Stimulated activated CD8-positive, alpha-beta memory T cell treated with anti-CD3 and anti-CD28 coated beads, Interleukin-2, amount 100 ng/mL, for 48 hours (primary cell): ENCODE results near the gene SETD9.
A peak's percentile ranks its signal among the peaks of the same experiment; 100 is the strongest.

Experiments
- DNase-seq, 2 donors: peaks; one replicate each; pipeline ENCODE4 v3.0.0-alpha.2; 2020; ENCODE audit warnings: low read depth in 2 of 2

SETD9 gene, protein sequence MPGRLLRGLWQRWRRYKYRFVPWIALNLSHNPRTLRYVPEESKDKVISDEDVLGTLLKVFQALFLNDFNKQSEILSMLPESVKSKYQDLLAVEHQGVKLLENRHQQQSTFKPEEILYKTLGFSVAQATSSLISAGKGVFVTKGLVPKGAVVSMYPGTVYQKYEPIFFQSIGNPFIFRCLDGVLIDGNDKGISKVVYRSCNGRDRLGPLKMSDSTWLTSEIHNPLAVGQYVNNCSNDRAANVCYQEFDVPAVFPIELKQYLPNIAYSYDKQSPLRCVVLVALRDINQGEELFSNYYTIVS

GRCh38 chr5:56909294-56910209 is at the start of gene SETD9:
Gene SETD9 (plus strand): TSS chr5:56909596. CDS start chr5:56909646, 50 bp downstream.
- peak; percentile 91 to 93 for DNase-seq

- DNase-seq = no peak
Observed at GRCh38 chr5:56861893-56862485, 47.4 kb upstream of the SETD9 start.

DNA sequence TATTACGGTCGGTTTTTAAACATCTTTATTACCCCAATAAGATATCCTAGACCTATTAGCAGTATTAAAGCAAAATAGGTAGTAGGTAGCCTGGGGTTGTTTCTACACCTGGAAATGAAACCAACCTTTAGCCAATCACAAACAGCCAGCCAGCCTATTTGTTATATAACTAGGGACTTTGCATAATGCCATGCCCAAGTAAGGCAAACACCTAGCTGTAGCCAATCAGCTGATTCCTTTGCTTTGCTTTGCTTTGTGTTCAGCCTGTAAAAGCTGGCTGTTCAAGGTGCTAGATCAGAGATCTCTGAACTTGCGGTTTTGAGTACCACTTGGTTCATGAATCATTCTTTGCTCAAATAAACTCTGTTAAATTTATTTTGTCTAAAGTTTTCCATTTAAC is 46.5 kb upstream of the SETD9 start:
- DNase-seq = no peak

- DNase-seq = no peak
Observed at GRCh38 chr5:56871777-56872176, 37.6 kb upstream of the SETD9 start.

- no peak for DNase-seq
Observed at GRCh38 chr5:56873056-56873455, 36.3 kb upstream of the SETD9 start.

DNA sequence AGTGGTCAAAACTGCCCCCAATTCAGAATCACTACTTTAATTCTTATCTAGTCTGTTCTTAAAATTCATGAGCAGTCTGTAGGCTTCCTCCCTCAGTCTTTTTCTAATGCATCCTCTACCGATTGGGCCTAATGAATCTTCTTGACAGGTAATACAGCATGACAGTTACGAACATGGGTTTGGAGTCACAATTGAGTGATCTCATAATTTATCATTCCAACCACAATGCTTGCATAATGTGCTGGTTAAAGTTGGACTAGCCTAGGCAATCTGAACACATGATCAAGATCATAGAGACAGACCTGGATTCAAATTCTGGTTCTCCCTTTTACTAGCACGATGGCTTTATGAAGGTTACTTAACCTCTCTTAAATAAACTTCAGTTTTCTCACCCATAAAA is 33.1 kb upstream of the SETD9 start:
- no peak for DNase-seq

DNA sequence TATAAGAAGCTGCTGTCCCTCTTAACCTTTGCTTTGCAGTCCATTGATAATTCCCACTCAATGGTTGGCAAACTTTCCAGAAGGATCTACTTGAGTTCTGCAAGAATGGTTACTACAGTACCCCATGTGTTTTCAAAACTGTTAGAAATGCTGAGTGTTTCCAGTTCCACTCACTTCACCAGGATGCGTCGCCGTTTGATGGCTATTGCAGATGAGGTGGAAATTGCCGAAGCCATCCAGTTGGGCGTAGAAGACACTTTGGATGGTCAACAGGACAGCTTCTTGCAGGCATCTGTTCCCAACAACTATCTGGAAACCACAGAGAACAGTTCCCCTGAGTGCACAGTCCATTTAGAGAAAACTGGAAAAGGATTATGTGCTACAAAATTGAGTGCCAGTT is 27.8 kb upstream of the SETD9 start:
- no peak for DNase-seq

GRCh38 chr5:56893251-56893951 is 16.0 kb upstream of the SETD9 start:
- DNase-seq = no peak

GRCh38 chr5:56896763-56897162 is 12.6 kb upstream of the SETD9 start:
- DNase-seq = no peak

GRCh38 chr5:56898213-56898612 is 11.2 kb upstream of the SETD9 start:
- DNase-seq = no peak

DNA sequence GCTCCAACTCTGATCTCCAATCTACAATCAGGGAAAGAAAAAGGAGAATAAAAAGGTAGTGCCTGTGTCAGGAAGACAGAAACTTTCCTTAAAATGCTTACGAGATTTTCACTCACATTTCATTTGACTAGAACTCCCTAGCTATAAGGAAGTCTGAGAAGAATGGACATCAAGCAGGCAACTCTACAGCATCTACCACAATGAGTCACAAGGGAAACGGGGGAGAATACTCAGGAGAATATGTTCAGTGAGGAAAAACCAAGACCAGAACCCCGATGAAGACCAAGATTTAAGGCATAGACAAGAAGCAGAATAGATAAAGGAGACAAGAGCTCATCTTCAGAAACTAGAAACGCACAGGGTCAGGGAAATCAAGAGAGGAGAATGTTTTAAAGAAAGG is 9.0 kb upstream of the SETD9 start:
- no peak for DNase-seq

- DNase-seq = no peak
Observed at GRCh38 chr5:56900858-56901578, 8.4 kb upstream of the SETD9 start.

DNA sequence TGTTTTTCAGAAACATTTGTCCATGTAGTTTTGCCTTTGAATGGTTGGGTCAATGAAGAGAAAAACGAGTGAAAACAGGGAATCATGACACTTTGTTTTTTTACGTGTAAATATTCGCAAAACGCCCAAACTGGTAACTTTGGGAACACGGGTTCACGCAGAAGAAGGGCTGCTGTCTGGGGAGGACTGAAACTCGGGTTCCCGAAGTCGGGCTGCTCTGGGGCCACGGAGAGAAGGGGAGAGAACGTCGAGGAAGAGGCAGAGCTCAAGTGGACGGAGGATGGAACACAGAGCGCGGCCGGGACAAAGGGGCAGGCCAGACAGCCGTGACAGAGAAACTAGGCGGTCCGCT is 478 bp upstream of the SETD9 start:
- no peak for DNase-seq

- DNase-seq = peak; percentile 17 to 18
Observed at GRCh38 chr5:56910210-56910965, 992 bp downstream of the SETD9 start.

DNA sequence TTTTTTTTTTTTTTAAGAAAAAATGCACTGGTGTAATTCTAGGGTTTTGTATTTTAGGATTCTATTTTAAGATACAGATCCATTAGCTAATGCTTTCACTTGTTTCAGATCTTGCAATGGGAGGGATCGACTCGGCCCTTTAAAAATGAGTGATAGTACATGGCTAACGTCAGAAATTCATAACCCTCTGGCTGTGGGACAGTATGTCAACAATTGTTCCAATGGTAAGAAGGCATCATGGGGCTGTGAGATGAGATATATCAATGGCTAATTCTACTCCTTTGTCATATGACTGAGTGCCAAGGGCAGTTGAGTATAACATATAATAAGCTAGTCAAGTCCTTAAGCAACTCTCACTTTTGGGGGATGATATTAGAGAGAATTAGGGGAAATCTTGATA is 4.4 kb downstream of the SETD9 start:
- no peak for DNase-seq

DNA sequence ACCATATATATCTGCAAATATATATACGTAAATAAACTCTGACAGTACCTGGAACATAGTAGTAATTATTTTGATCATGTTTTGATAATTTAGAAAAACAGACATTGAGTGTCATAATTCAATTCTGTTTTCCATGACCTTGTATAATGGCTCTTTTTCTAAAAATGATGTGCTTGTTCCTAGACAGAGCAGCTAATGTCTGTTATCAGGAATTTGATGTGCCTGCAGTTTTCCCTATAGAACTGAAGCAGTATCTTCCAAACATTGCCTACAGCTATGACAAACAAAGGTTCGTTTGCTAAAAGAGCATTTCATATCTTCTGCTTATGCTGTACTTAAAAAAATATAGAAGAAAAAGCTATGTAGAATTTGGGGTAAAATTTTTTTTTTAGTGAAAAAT is 5.3 kb downstream of the SETD9 start:
- DNase-seq = no peak

- no peak for DNase-seq
Observed at GRCh38 chr5:56917534-56917933, 8.1 kb downstream of the SETD9 start.

DNA sequence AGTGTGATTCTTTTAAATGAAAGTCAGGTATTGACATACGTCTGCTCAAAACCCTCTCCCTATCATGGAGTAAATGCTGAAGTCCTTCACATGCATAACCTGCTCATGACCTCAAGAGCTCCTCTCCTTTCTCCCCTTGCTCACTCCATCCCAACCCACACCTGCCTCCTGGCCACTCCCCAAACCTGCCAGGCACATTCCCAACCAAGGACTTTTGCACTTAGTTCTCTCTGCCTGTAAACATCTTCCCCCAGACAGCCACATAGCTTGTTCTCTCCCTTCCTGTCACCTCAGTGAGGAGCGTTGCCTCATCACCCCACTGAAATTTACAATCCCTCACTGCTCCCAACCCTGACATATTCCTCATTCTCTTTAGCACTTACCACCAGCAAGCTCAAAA is 8.7 kb downstream of the SETD9 start:
- DNase-seq = no peak

DNA sequence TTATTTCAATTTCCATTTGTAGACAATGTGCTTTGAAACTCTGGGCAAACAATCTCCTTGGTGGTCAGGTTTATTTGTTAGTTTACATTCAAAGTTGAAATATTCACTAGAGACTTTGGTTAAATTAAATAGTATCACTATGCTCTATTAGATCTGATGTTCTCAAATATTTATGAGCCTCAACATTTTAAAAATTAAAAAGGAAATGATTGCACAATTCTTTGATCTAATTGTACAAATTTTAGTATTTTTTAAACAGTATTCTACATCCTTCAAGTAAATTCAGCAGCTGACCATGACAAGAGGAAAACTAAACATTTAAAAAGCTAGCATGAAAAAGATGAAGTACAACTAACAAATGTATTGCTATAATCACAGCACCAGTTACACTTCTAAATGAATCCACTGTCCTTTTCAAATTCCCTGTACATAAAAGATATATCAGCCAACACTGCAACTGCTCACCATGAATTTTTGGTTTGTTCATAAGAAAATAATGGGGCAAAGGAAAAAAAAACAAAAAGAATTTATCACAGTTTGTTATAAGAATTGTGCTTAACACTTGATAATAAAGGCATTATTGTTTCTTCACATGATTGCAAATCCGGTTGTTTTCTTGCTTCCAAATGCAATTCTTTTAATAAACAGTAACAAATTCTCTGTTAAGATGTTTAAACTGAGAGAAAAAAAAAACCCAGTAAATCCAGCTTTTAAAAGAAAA is 10.7 kb downstream of the SETD9 start:
- DNase-seq = no peak

DNA sequence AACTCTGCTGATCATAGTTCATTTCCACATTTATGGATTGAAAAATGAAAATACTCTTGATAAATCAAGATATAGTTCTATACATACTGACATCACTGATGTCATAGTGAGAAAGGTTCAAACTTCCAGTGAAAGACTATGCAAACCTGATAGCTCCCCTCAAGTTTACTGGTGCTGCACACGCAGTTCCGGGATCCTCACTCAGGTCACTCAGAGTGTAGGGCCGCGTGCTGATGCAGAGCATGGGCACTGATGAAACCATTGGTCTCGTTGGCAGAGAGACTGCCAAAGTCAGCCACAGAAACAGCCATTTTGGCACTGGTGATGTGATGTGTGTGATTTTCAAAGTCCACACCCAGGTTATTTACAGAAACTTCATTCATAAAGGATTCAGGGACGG is 13.5 kb downstream of the SETD9 start:
- no peak for DNase-seq
